Femur (tissue), 1 donor: ENCODE results near the gene ARL4A.
"Not testable (repeated sequence)": the region's sequence is repeated elsewhere in the genome, so short reads cannot be mapped to it uniquely, and the experiment has no call there.

Source experiments
- DNase-seq: peaks from one replicate; pipeline ENCODE4 v3.0.0-alpha.2; 2017

Gene ARL4A

GRCh38 chr7:12670000-12670729 lies 17.3 kb upstream of the ARL4A start:
- DNase-seq, result no peak

- no peak for DNase-seq
Measured at GRCh38 chr7:12670743-12671520, 16.5 kb upstream of the ARL4A start.

- DNase-seq, result not testable (repeated sequence)
Measured at GRCh38 chr7:12673436-12673835, 14.0 kb upstream of the ARL4A start.

- DNase-seq, result no peak
Measured at GRCh38 chr7:12674053-12674452, 13.4 kb upstream of the ARL4A start.

- no peak for DNase-seq
Measured at GRCh38 chr7:12674861-12675260, 12.6 kb upstream of the ARL4A start.

- no peak for DNase-seq
Measured at GRCh38 chr7:12683678-12684585, 3.5 kb upstream of the ARL4A start.

GRCh38 chr7:12684733-12685132 lies 2.7 kb upstream of the ARL4A start:
- no peak for DNase-seq

- peak; percentile 42 for DNase-seq
Measured at GRCh38 chr7:12685550-12685949, 1.9 kb upstream of the ARL4A start.

- DNase-seq, result peak; percentile 94
Measured at GRCh38 chr7:12686234-12686890, 1.1 kb upstream of the ARL4A start.

- DNase-seq, result no peak
Measured at GRCh38 chr7:12687718-12688171, 312 bp downstream of the ARL4A start.

- DNase-seq, result not testable (repeated sequence)
Measured at GRCh38 chr7:12688485-12689170, 1.2 kb downstream of the ARL4A start.

- DNase-seq, result no peak
Measured at GRCh38 chr7:12689451-12689850, 2.0 kb downstream of the ARL4A start.

- DNase-seq, result no peak
Measured at GRCh38 chr7:12690041-12690878, 2.8 kb downstream of the ARL4A start.

GRCh38 chr7:12691388-12691787 lies 4.0 kb downstream of the ARL4A start:
- DNase-seq, result not testable (repeated sequence)

GRCh38 chr7:12692035-12692434 lies 4.6 kb downstream of the ARL4A start:
- no peak for DNase-seq

- DNase-seq, result no peak
Measured at GRCh38 chr7:12692479-12693259, 5.2 kb downstream of the ARL4A start.

GRCh38 chr7:12694817-12695216 lies 7.4 kb downstream of the ARL4A start:
- no peak for DNase-seq

GRCh38 chr7:12695965-12696364 lies 8.5 kb downstream of the ARL4A start:
- DNase-seq, result no peak

GRCh38 chr7:12699299-12699698 lies 11.9 kb downstream of the ARL4A start:
- no peak for DNase-seq

- no peak for DNase-seq
Measured at GRCh38 chr7:12701433-12701832, 14.0 kb downstream of the ARL4A start.
